WTC11 (cell line): ENCODE measurements around the gene TCF12. TPM values are rescaled to one million over a fixed set of nuclear protein-coding genes. Genes with fewer than 3 reads are reported as not detected.
A peak's percentile ranks its signal among the peaks of the same experiment; 100 is the strongest.

Source experiments
- ATAC-seq: fragments of 200-7000 bp; cut with Tn5 transposase; 2 replicates; pipeline ENCODE4 v1.10.0; 2021; ENCODE audit warnings: mild to moderate bottlenecking, moderate library complexity
- CTCF ChIA-PET: fragments of 300-600 bp; sonication (Branson Sonifier 250); formaldehyde crosslinking; loops from one replicate; lab custom pipeline; 2021; ENCODE audit warnings: antibody characterized with exemption; lab: Charles Lee
- POLR2A ChIA-PET: fragments of 350-600 bp; sonication (Branson Sonifier 250); formaldehyde crosslinking; loops from one replicate; lab custom pipeline; 2021; ENCODE audit warnings: antibody characterized with exemption; lab: Charles Lee
- DNase-seq: peaks from one replicate; pipeline ENCODE4 v3.0.0; 2021; ENCODE audit warnings: low spot score
- H3K27ac Mint-ChIP-seq: 2 replicates; pipeline ENCODE4 v1.8.0; 2021; ENCODE audit warnings: mixed read lengths
- H3K27me3 Mint-ChIP-seq: 2 replicates; pipeline ENCODE4 v1.8.0; 2021; ENCODE audit warnings: low read depth, mild to moderate bottlenecking, moderate library complexity, mixed read lengths
- H3K36me3 Mint-ChIP-seq: 2 replicates; pipeline ENCODE4 v1.8.0; 2021; ENCODE audit warnings: mixed read lengths
- H3K4me1 Mint-ChIP-seq: 2 replicates; pipeline ENCODE4 v1.8.0; 2022; ENCODE audit warnings: mixed read lengths
- H3K4me3 Mint-ChIP-seq: 2 replicates; pipeline ENCODE4 v1.8.0; 2021; ENCODE audit warnings: mild to moderate bottlenecking, moderate library complexity, mixed read lengths
- H3K9me3 Mint-ChIP-seq: 2 replicates; pipeline ENCODE4 v1.8.0; 2021; ENCODE audit warnings: mixed read lengths
- ATF1 ChIP-seq: sonication (generic); formaldehyde crosslinking; IDR thresholded peaks from 2 replicates; pipeline ENCODE4 v1.8.1; 2023; ENCODE audit warnings: mild to moderate bottlenecking, moderate library complexity, missing genetic modification reagents
- E2F4 ChIP-seq: sonication (generic); formaldehyde crosslinking; IDR thresholded peaks from 2 replicates; pipeline ENCODE4 v1.8.1; 2022; ENCODE audit warnings: low read depth, mild to moderate bottlenecking, moderate library complexity, missing genetic modification reagents, borderline replicate concordance
- EMX1 ChIP-seq: fragments of 250-450 bp; sonication (Bioruptor Pico); IDR thresholded peaks from 2 replicates; pipeline ENCODE4 v1.8.0; 2021; ENCODE audit warnings: mild to moderate bottlenecking
- FOXJ3 ChIP-seq: sonication (generic); formaldehyde crosslinking; IDR thresholded peaks from 2 replicates; pipeline ENCODE4 v1.9.0; 2021; ENCODE audit warnings: missing genetic modification reagents, mild to moderate bottlenecking, borderline replicate concordance
- FOXK1 ChIP-seq: sonication (generic); formaldehyde crosslinking; IDR thresholded peaks from 2 replicates; pipeline ENCODE4 v1.8.0; 2022; ENCODE audit warnings: mild to moderate bottlenecking, moderate library complexity, missing genetic modification reagents
- FOXP1 ChIP-seq: sonication (generic); formaldehyde crosslinking; IDR thresholded peaks from 2 replicates; pipeline ENCODE4 v1.8.0; 2022; ENCODE audit warnings: missing genetic modification reagents, mild to moderate bottlenecking, moderate library complexity, borderline replicate concordance
- GRHL2 ChIP-seq: fragments of 250-450 bp; sonication (Bioruptor Pico); IDR thresholded peaks from 2 replicates; pipeline ENCODE4 v1.8.0; 2022; ENCODE audit warnings: mild to moderate bottlenecking, moderate library complexity; ENCODE audit not compliant: insufficient replicate concordance, severe bottlenecking
- HMGA2 ChIP-seq: fragments of 250-450 bp; sonication (Bioruptor Pico); IDR thresholded peaks from 2 replicates; pipeline ENCODE4 v1.4.0; 2021; ENCODE audit warnings: mild to moderate bottlenecking, moderate library complexity
- JAZF1 ChIP-seq: fragments of 250-450 bp; sonication (Bioruptor Pico); IDR thresholded peaks from 2 replicates; pipeline ENCODE4 v1.9.0; 2021; ENCODE audit warnings: moderate library complexity, mild to moderate bottlenecking, inconsistent platforms
- JUN ChIP-seq: sonication (generic); formaldehyde crosslinking; IDR thresholded peaks from 2 replicates; pipeline ENCODE4 v1.8.0; 2023; ENCODE audit warnings: mild to moderate bottlenecking, missing genetic modification reagents
- MXD4 ChIP-seq: fragments of 250-450 bp; sonication (Bioruptor Pico); IDR thresholded peaks from 2 replicates; pipeline ENCODE4 v1.8.0; 2021; ENCODE audit warnings: mild to moderate bottlenecking, moderate library complexity, borderline replicate concordance
- PRRX2 ChIP-seq: fragments of 250-450 bp; sonication (Bioruptor Pico); IDR thresholded peaks from 2 replicates; pipeline ENCODE4 v1.8.0; 2021; ENCODE audit warnings: mild to moderate bottlenecking
- TCF7 ChIP-seq: sonication (generic); formaldehyde crosslinking; IDR thresholded peaks from 2 replicates; pipeline ENCODE4 v1.8.0; 2022; ENCODE audit warnings: mild to moderate bottlenecking, low read depth, missing genetic modification reagents, moderate library complexity
- ZBTB43 ChIP-seq: sonication (generic); formaldehyde crosslinking; IDR thresholded peaks from 2 replicates; pipeline ENCODE4 v1.8.1; 2023; ENCODE audit warnings: mild to moderate bottlenecking, missing genetic modification reagents
- ZNF121 ChIP-seq: sonication (generic); formaldehyde crosslinking; IDR thresholded peaks from 2 replicates; pipeline ENCODE4 v1.8.0; 2023; ENCODE audit warnings: missing genetic modification reagents
- ZNF396 ChIP-seq: fragments of 250-450 bp; sonication (Bioruptor Pico); IDR thresholded peaks from 2 replicates; pipeline ENCODE4 v1.8.0; 2021; ENCODE audit warnings: mild to moderate bottlenecking, moderate library complexity, borderline replicate concordance
- ZNF425 ChIP-seq: fragments of 250-450 bp; sonication (Bioruptor Pico); conservative IDR thresholded peaks from 2 replicates; pipeline ENCODE4 v1.9.0; 2021; ENCODE audit warnings: mild to moderate bottlenecking
- ZNF532 ChIP-seq: fragments of 250-450 bp; sonication (Bioruptor Pico); IDR thresholded peaks from 2 replicates; pipeline ENCODE4 v1.9.0; 2021; ENCODE audit warnings: mild to moderate bottlenecking, borderline replicate concordance
- total RNA-seq: library from RNA; stranded (reverse); gene quantifications from 3 replicates; pipeline ENCODE4 v1.2.3, GENCODE V29; 2021
- TF ChIP-seq, protein P1 (sequence below): sonication (generic); formaldehyde crosslinking; IDR thresholded peaks from 2 replicates; pipeline ENCODE4 v1.8.1; 2023; ENCODE audit warnings: mild to moderate bottlenecking, missing genetic modification reagents, moderate library complexity
- TF ChIP-seq, protein P2 (sequence below): sonication (generic); formaldehyde crosslinking; IDR thresholded peaks from 2 replicates; pipeline ENCODE4 v1.8.1; 2023; ENCODE audit warnings: mild to moderate bottlenecking, missing genetic modification reagents, moderate library complexity

The TCF12 gene
- total RNA-seq, 1 experiment from 2014 or later = 73.2 TPM

DNA sequence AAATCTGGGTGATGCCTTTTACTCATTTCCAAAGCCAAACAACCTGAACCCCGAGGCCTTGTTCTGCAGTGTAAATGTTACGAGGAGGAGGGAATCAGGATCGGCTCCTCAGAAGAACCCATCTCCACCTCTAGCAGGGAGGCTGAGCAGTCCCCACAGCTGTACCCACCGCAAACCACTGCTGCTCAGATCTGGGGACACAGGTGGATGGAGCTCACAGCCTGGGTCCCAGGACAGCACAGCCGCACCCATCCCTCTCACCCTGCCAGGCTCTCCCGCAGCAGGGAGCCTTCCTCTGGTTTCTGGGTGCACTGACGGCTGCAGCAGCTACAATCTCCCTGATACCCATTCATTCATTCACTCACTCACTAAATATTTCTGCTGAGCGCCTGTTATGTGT, 413.9 kb downstream of the TCF12 start (continued):
- TF ChIP-seq MXD4 (no peak), E2F4 (CRISPR knock-in tag) (no peak), GRHL2 (CRISPR knock-in tag) (no peak)

- Mint-ChIP-seq H3K4me3 (no peak overlapping the region), H3K27me3 (no peaks in the 10 kb centered on the region; the same call in 1 of the 2 replicates), H3K9me3 (no peaks in the 10 kb centered on the region), H3K27ac (no peak overlapping the region), H3K4me1 (peaks cover 10% of the 10 kb centered on the region), H3K36me3 (no peaks in the 10 kb centered on the region)
- no peak for TF ChIP-seq ZBTB43 (CRISPR knock-in tag)
- DNase-seq (no peak), ATAC-seq (no peak)
- ChIA-PET CTCF (interaction anchor here (1.4 to 1.6 kb wide), 2 partner anchors 13 to 227 kb away, joined by 5 read pairs; no protein-coding TSS in a partner anchor), POLR2A (no interaction called here)
Observed at GRCh38 chr15:57333487-57333886, 415.0 kb downstream of the TCF12 start.

DNA sequence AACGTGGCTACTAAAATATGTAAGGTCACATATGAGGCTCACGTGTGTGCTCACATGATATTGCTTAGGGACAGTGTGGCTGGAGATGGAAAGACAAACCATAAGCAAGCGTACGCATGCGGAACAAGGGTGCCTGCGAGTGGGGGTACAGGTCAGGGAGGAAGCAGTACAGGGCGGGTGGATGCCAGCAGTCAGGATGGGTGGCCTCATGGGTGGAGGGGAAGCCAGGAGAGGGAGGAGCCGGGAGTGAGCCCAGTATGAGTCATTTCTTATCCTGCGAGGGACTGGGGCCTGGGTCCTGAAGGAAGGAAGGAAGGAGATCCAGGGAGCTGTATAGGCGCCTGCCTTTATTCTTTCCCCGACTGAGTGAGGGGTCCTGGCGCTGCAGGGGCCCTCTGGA, 415.8 kb downstream of the TCF12 start:
- Mint-ChIP-seq H3K36me3 (no peaks in the 10 kb centered on the region), H3K4me3 (no peak overlapping the region), H3K27ac (no peak overlapping the region), H3K9me3 (no peaks in the 10 kb centered on the region), H3K4me1 (peaks cover 13% of the 10 kb centered on the region), H3K27me3 (no peaks in the 10 kb centered on the region; the same call in 1 of the 2 replicates)
- TF ChIP-seq ZNF121 (CRISPR knock-in tag) (no peak), HMGA2 (CRISPR knock-in tag) (no peak), ZNF396 (no peak), PRRX2 (CRISPR knock-in tag) (no peak), JAZF1 (no peak), FOXK1 (CRISPR knock-in tag) (no peak), EMX1 (no peak), ZNF532 (no peak), TCF7 (no peak), FOXP1 (CRISPR knock-in tag) (no peak), JUN (CRISPR knock-in tag) (no peak), ZNF425 (CRISPR knock-in tag) (no peak), FOXJ3 (CRISPR knock-in tag) (no peak), ATF1 (no peak)
- TF ChIP-seq, protein P1, sequence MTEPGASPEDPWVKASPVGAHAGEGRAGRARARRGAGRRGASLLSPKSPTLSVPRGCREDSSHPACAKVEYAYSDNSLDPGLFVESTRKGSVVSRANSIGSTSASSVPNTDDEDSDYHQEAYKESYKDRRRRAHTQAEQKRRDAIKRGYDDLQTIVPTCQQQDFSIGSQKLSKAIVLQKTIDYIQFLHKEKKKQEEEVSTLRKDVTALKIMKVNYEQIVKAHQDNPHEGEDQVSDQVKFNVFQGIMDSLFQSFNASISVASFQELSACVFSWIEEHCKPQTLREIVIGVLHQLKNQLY (CRISPR knock-in tag) = no peak
- TF ChIP-seq, protein P2, sequence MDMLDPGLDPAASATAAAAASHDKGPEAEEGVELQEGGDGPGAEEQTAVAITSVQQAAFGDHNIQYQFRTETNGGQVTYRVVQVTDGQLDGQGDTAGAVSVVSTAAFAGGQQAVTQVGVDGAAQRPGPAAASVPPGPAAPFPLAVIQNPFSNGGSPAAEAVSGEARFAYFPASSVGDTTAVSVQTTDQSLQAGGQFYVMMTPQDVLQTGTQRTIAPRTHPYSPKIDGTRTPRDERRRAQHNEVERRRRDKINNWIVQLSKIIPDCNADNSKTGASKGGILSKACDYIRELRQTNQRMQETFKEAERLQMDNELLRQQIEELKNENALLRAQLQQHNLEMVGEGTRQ = no peak
- ATAC-seq (peak; percentile 71), DNase-seq (no peak)
- ChIA-PET POLR2A (no interaction called here), CTCF (interaction anchor here (1.3 to 1.4 kb wide), 3 partner anchors 187 to 226 kb away, joined by 3 to 5 read pairs (median 4); no protein-coding TSS in a partner anchor)
